Activated CD4-positive, alpha-beta T cell treated with anti-CD3 and anti-CD28 coated beads, Interleukin-2, amount 50 U/mL, for 24 hours (primary cell): Measurements from ENCODE around the gene AGTPBP1.
"Not testable (repeated sequence)": the region's sequence is repeated elsewhere in the genome, so short reads cannot be mapped to it uniquely, and the experiment has no call there.

ENCODE experiments used
- DNase-seq, 2 donors: peaks; one replicate each; pipeline ENCODE4 v3.0.0-alpha.2; 2020; ENCODE audit warnings: low read depth in 1 of 2, low spot score in 1 of 2

Gene AGTPBP1

GRCh38 chr9:85640425-85640824, 101.3 kb downstream of the AGTPBP1 start:
- DNase-seq = no peak

- no peak for DNase-seq
Measured at GRCh38 chr9:85639675-85640186, 102.0 kb downstream of the AGTPBP1 start.

GRCh38 chr9:85631809-85632208, 109.9 kb downstream of the AGTPBP1 start:
- DNase-seq = no peak

GRCh38 chr9:85630676-85631075, 111.1 kb downstream of the AGTPBP1 start:
- no peak for DNase-seq

GRCh38 chr9:85617141-85617670, 124.5 kb downstream of the AGTPBP1 start:
- no peak for DNase-seq

- no peak for DNase-seq
Measured at GRCh38 chr9:85615792-85616191, 126.0 kb downstream of the AGTPBP1 start.

GRCh38 chr9:85610074-85610860, 131.5 kb downstream of the AGTPBP1 start:
- peak in 1 of 2 donors; percentile 45 for DNase-seq

GRCh38 chr9:85605905-85606304, 135.8 kb downstream of the AGTPBP1 start:
- DNase-seq = no peak

GRCh38 chr9:85603936-85604335, 137.8 kb downstream of the AGTPBP1 start:
- DNase-seq = no peak

GRCh38 chr9:85602742-85603141, 139.0 kb downstream of the AGTPBP1 start:
- DNase-seq = no peak

- DNase-seq = no peak
Measured at GRCh38 chr9:85600675-85601263, 141.0 kb downstream of the AGTPBP1 start.

GRCh38 chr9:85599540-85600105, 142.1 kb downstream of the AGTPBP1 start:
- no peak for DNase-seq

- DNase-seq = no peak
Measured at GRCh38 chr9:85594316-85594715, 147.4 kb downstream of the AGTPBP1 start.

- no peak for DNase-seq
Measured at GRCh38 chr9:85586684-85587083, 155.1 kb downstream of the AGTPBP1 start.

GRCh38 chr9:85577353-85577952, 164.3 kb downstream of the AGTPBP1 start:
- no peak for DNase-seq

GRCh38 chr9:85575868-85576267, 165.9 kb downstream of the AGTPBP1 start:
- DNase-seq = no peak

GRCh38 chr9:85573546-85573945, 168.2 kb downstream of the AGTPBP1 start:
- not testable (repeated sequence) for DNase-seq

- DNase-seq = not testable (repeated sequence)
Measured at GRCh38 chr9:85572917-85573316, 168.8 kb downstream of the AGTPBP1 start.

- DNase-seq = no peak
Measured at GRCh38 chr9:85569988-85570387, 171.8 kb downstream of the AGTPBP1 start.

- DNase-seq = no peak
Measured at GRCh38 chr9:85559526-85559925, 182.2 kb downstream of the AGTPBP1 start.

GRCh38 chr9:85554349-85554748, 187.4 kb downstream of the AGTPBP1 start:
- DNase-seq = no peak

GRCh38 chr9:85553475-85553874, 188.3 kb downstream of the AGTPBP1 start:
- DNase-seq = no peak
